IPS DF 4.7 (cell line): ENCODE results near the gene PODXL.

Experiments used
- DNase-seq: peaks from one replicate; pipeline ENCODE4 v3.0.0-alpha.2; 2013; ENCODE audit warnings: low spot score; ENCODE audit errors: extremely low read depth

The PODXL gene

DNA sequence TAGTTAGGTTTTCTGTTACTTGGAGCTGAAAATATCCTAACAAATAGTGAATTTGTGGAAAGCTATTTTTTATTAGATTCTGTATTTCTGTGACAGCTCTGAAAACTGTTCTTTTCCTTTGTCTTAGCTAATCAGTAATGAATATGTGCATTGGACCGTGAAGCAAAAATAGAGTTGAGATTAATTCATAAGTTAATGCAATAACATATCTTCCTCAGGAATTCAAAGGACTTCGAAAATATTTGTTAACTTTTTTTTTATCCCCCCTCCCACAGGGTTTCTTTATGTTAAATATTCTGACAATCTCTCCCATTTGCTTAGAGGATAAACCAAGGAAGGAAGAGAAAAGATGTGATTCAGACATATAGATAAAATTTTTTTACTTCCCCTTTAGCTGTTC, 101.4 kb downstream of the PODXL start:
- no peak for DNase-seq

DNA sequence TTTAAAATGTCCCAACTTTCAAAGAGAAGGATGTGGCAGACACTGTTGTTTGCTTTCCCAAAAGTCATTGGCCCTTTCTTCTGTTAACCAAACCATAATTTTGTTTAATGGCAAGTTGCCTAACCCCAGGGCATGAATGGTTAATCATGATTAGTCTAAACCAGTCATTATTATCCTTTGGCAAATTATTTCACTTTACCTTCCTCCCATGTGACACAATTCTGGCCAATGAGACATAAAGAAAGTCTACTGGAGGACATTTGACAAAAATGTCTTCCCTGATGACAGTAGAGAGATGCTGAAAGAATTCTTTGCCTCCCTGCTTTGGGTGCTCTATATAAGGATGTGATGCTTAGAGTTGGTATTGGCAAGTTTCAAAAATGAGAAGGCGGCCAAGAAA, 101.9 kb downstream of the PODXL start:
- DNase-seq: no peak
